Activated T-helper 1 cell treated with Interleukin-2 at 50 U/mL for 16 hours (primary cell): ENCODE data around the gene H2AZ1.
"Not testable (repeated sequence)": the region's sequence is repeated elsewhere in the genome, so short reads cannot be mapped to it uniquely, and the experiment has no call there.

Experiments used
- DNase-seq: peaks from one replicate; pipeline ENCODE4 v3.0.0-alpha.2; 2020; ENCODE audit warnings: low read depth

Gene H2AZ1

GRCh38 chr4:99949999-99950912 lies at the start of gene H2AZ1:
Gene H2AZ1, minus strand, starts transcription at chr4:99950275. Its CDS starts 105 bp downstream, at chr4:99950170.
- peak; percentile 95 for DNase-seq

GRCh38 chr4:99998062-99998867 lies 48.2 kb upstream of the H2AZ1 start:
- DNase-seq, result no peak

- no peak for DNase-seq
Measured at GRCh38 chr4:99991741-99992140, 41.7 kb upstream of the H2AZ1 start.

- DNase-seq, result no peak
Measured at GRCh38 chr4:99987681-99988080, 37.6 kb upstream of the H2AZ1 start.

GRCh38 chr4:99986792-99987191 lies 36.7 kb upstream of the H2AZ1 start:
- DNase-seq, result no peak

- no peak for DNase-seq
Measured at GRCh38 chr4:99983289-99983943, 33.3 kb upstream of the H2AZ1 start.

GRCh38 chr4:99979872-99980271 lies 29.8 kb upstream of the H2AZ1 start:
- no peak for DNase-seq

GRCh38 chr4:99971453-99972111 lies 21.5 kb upstream of the H2AZ1 start:
- DNase-seq, result no peak

GRCh38 chr4:99968330-99968729 lies 18.3 kb upstream of the H2AZ1 start:
- DNase-seq, result no peak

- DNase-seq, result no peak
Measured at GRCh38 chr4:99966692-99967091, 16.6 kb upstream of the H2AZ1 start.

GRCh38 chr4:99965674-99966350 lies 15.7 kb upstream of the H2AZ1 start:
- DNase-seq, result no peak

GRCh38 chr4:99965173-99965572 lies 15.1 kb upstream of the H2AZ1 start:
- DNase-seq, result no peak

GRCh38 chr4:99961711-99962110 lies 11.6 kb upstream of the H2AZ1 start:
- DNase-seq, result no peak

GRCh38 chr4:99960648-99961047 lies 10.6 kb upstream of the H2AZ1 start:
- no peak for DNase-seq

GRCh38 chr4:99958207-99958606 lies 8.1 kb upstream of the H2AZ1 start:
- DNase-seq, result not testable (repeated sequence)

GRCh38 chr4:99950913-99951254 lies 809 bp upstream of the H2AZ1 start:
- no peak for DNase-seq

GRCh38 chr4:99949034-99949998 lies 759 bp downstream of the H2AZ1 start:
- peak; percentile 74 for DNase-seq

- no peak for DNase-seq
Measured at GRCh38 chr4:99947608-99948007, 2.5 kb downstream of the H2AZ1 start.

- DNase-seq, result no peak
Measured at GRCh38 chr4:99947190-99947578, 2.9 kb downstream of the H2AZ1 start.
